ENCODE measurements around the gene SDCCAG8. TPM values are rescaled to one million over a fixed set of nuclear protein-coding genes. Genes with fewer than 3 reads are reported as not detected.

The SDCCAG8 gene
- total RNA-seq, 1 experiment from 2014 or later = 10.0 TPM

DNA sequence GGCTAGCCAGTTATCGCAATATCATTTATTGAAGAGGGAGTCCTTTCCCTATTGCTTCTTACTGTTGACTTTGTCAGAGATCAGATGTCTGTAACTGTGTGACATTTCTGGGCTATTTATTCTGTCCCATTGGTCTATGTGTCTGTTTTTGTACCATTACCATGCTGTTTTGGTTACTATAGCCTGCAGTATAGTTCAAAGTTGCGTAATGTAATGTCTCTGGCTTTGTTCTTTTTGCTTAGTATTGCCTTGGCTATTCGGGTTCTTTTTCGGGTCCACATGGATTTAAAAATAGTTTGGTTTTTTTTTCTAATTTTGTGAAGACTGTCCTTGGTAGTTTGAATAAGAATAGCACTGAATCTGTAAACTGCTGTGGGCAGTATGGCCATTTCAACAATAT, 273.7 kb downstream of the SDCCAG8 start:
- H3K79me2 ChIP-seq (ENCODE audit: insufficient read depth, low read length) = no peaks in the 10 kb centered on the region
- H3K56ac ChIP-seq (ENCODE audit: insufficient read length, low read depth, low read length) = no peak overlapping the region
- H3T11ph ChIP-seq (ENCODE audit: low read length) = no peak overlapping the region
- no peak overlapping the region for H3K4me2 ChIP-seq (ENCODE audit: insufficient read depth, insufficient read length, low read length)
- no peak overlapping the region for H3K23ac ChIP-seq (ENCODE audit: insufficient read length, low read depth, low read length)
- H3K23me2 ChIP-seq (ENCODE audit: insufficient read length, low read depth, low read length, poor library complexity, severe bottlenecking) = no peaks in the 10 kb centered on the region
- H2BK15ac ChIP-seq (ENCODE audit: low read depth, low read length) = no peak overlapping the region
- H4K5ac ChIP-seq (ENCODE audit: insufficient read length, low read depth, low read length) = no peak overlapping the region
- no peak for DNase-seq
- H3K27me3 Mint-ChIP-seq (ENCODE audit: low read depth) = no peaks in the 10 kb centered on the region
- no peak overlapping the region for H3K9ac ChIP-seq (ENCODE audit: extremely low read depth, insufficient read length, low read length)
- H2BK20ac ChIP-seq (ENCODE audit: low read depth, low read length, poor library complexity, severe bottlenecking) = no peak overlapping the region
- WGBS (ENCODE audit: extremely low coverage, insufficient read length, low lambda C conversion rate) = no CpG with 5 or more reads among the region's 4 CpGs
- H3K9me3 Mint-ChIP-seq = peaks cover 3 to 4% of the 10 kb centered on the region in 2 experiments; a peak in 3 of 5 replicates
- H2BK120ac ChIP-seq (ENCODE audit: low read depth, low read length, poor library complexity, severe bottlenecking) = no peak overlapping the region
- no peaks in the 10 kb centered on the region; the same call in 1 of the 2 replicates for H3K4me1 ChIP-seq (ENCODE audit: insufficient read depth, low read length)
- H3K18ac ChIP-seq (ENCODE audit: insufficient read length, low read depth, low read length) = no peak overlapping the region
- H2BK12ac ChIP-seq (ENCODE audit: insufficient read length, low read depth, low read length) = no peak overlapping the region
- H3K14ac ChIP-seq (ENCODE audit: insufficient read depth, low read length) = no peak overlapping the region
- no peak overlapping the region for H2AK5ac ChIP-seq (ENCODE audit: insufficient read length, low read length)
- H3K27me3 ChIP-seq (ENCODE audit: insufficient read depth, low read length) = no peaks in the 10 kb centered on the region
- H2AFZ ChIP-seq (ENCODE audit: low read length) = no peak overlapping the region
- H2BK5ac ChIP-seq (ENCODE audit: insufficient read length, low read length) = no peak overlapping the region
- H3K27ac ChIP-seq (ENCODE audit: insufficient read length, low read depth, low read length) = no peak overlapping the region
- H3K4me3 Mint-ChIP-seq = no peak overlapping the region
- H3K9me3 ChIP-seq (ENCODE audit: control insufficient read depth, low read depth, low read length) = no peaks in the 10 kb centered on the region
- no peak overlapping the region for H4K91ac ChIP-seq (ENCODE audit: insufficient read length, low read depth, low read length)
- TF ChIP-seq CTCF (conservative IDR thresholded peaks at IDR 0.05) = no peak
- no peak overlapping the region for H4K8ac ChIP-seq (replicated peaks; ENCODE audit: insufficient read length, low read depth, low read length)
- peaks cover 4 to 6% of the 10 kb centered on the region in 2 experiments; a peak in 2 of 4 replicates for H3K4me1 Mint-ChIP-seq
- no peak overlapping the region for H3K4ac ChIP-seq (ENCODE audit: low read depth, low read length)
- H3K27ac Mint-ChIP-seq = no peak overlapping the region
- no peaks in the 10 kb centered on the region for H3K79me1 ChIP-seq (ENCODE audit: insufficient read depth, low read depth, low read length, poor library complexity, severe bottlenecking)
- peaks cover 1 to 8% (median 4%) of the 10 kb centered on the region in 3 experiments; a peak in 4 of 7 replicates for H3K36me3 Mint-ChIP-seq (ENCODE audit: insufficient read depth in 1 of 3, low read depth in 3 of 3)
- no peaks in the 10 kb centered on the region for H4K20me1 ChIP-seq (ENCODE audit: control insufficient read depth, insufficient read depth, insufficient read length)
